Stomach (tissue), 4 donors: ENCODE measurements around the gene BRWD1.

Experiments
- CTCF ChIP-seq, 7 experiments: fragments of 450-650 bp in 4 of 7; fragments of 200-600 bp in 3 of 7; sonication (generic) in 3 of 7; IDR thresholded peaks; one replicate each; pipeline ENCODE4 v1.5.1; 2016 to 2019; ENCODE audit warnings: antibody characterized with exemption in 7 of 7, control low read depth in 2 of 7, mild to moderate bottlenecking in 1 of 7
- POLR2A ChIP-seq, 4 donors: fragments of 450-650 bp; IDR thresholded peaks; one replicate each; pipeline ENCODE4 v1.6.1; 2016; ENCODE audit warnings: antibody characterized with exemption in 4 of 4, control low read depth in 2 of 4, mild to moderate bottlenecking in 1 of 4, moderate library complexity in 1 of 4
- POLR2AphosphoS5 ChIP-seq, 3 donors: sonication (generic); formaldehyde crosslinking; IDR thresholded peaks; one replicate each; pipeline ENCODE4 v1.6.1; 2016; ENCODE audit warnings: antibody characterized with exemption in 3 of 3

GRCh38 chr21:39176271-39176709 lies 137.1 kb downstream of the BRWD1 start:
- TF ChIP-seq CTCF (IDR thresholded peaks at IDR 0.05) (no peak), POLR2A (IDR thresholded peaks at IDR 0.05) (no peak), POLR2AphosphoS5 (IDR thresholded peaks at IDR 0.05) (no peak)
